Stomach (tissue), 19 donors: Measurements from ENCODE around the gene PRRG2. TPM values are rescaled to one million over a fixed set of nuclear protein-coding genes. Genes with fewer than 3 reads are reported as not detected.
A peak's percentile ranks its signal among the peaks of the same experiment; 100 is the strongest.

Experiments
- DNase-seq, 2 donors: peaks; one replicate each; pipeline versions ENCODE4 v3.0.0 to v3.0.0-alpha.2; 2013 to 2019
- H3K27ac ChIP-seq, 5 donors: fragments of 200-600 bp in 4 of 5; sonication (generic) in 4 of 5; one replicate each; pipeline ENCODE4 v1.5.1; 2013 to 2019; ENCODE audit warnings: mild to moderate bottlenecking in 1 of 5, moderate library complexity in 1 of 5
- H3K27me3 ChIP-seq, 3 donors: fragments of 200-600 bp; sonication (generic); one replicate each; pipeline ENCODE4 v1.5.1; 2017 to 2019; ENCODE audit warnings: mixed run types in 1 of 3
- H3K36me3 ChIP-seq, 4 donors: fragments of 200-600 bp; sonication (generic); 1 replicate in 3 of 4; 2 replicates in 1 of 4; pipeline ENCODE4 v1.5.1; 2016 to 2019
- H3K4me1 ChIP-seq, 4 donors: fragments of 200-600 bp; sonication (generic); one replicate each; pipeline ENCODE4 v1.5.1; 2016 to 2019
- H3K4me3 ChIP-seq, 4 donors: fragments of 200-600 bp; sonication (generic) in 3 of 4; one replicate each; pipeline ENCODE4 v1.5.1; 2016 to 2019; ENCODE audit warnings: mild to moderate bottlenecking in 1 of 4
- H3K9me3 ChIP-seq, 4 donors: fragments of 200-600 bp; sonication (generic); one replicate each; pipeline ENCODE4 v1.5.1; 2016 to 2019
- EP300 ChIP-seq: sonication (generic); formaldehyde crosslinking; IDR thresholded peaks from one replicate; pipeline ENCODE4 v1.6.1; 2017; ENCODE audit warnings: antibody characterized with exemption
- POLR2A ChIP-seq, 4 donors: fragments of 450-650 bp; IDR thresholded peaks; one replicate each; pipeline ENCODE4 v1.6.1; 2016; ENCODE audit warnings: antibody characterized with exemption in 4 of 4, control low read depth in 2 of 4, mild to moderate bottlenecking in 1 of 4, moderate library complexity in 1 of 4
- POLR2AphosphoS5 ChIP-seq, 3 donors: sonication (generic); formaldehyde crosslinking; IDR thresholded peaks; one replicate each; pipeline ENCODE4 v1.6.1; 2016; ENCODE audit warnings: antibody characterized with exemption in 3 of 3
- WGBS, 5 donors: extraction: QIAGEN DNeasy Blood & Tissue Kit in 3 of 5; methylation state at CpG; one replicate each; pipeline versions ENCODE4 v1.1.5 to v1.1.7; 2013 to 2018; 5-methylcytosine and 5-hydroxymethylcytosine counted together
- intact Hi-C: fragments of 100-400 bp; cut with DNase I; formaldehyde crosslinking; loops from one replicate; pipeline ENCODE4 v1.15.1; 2023; ENCODE audit warnings: low total_unique reads
- long read RNA-seq, 10 donors: transcript quantifications; one replicate each; lab custom pipeline, GENCODE V29; 2026
- polyA plus RNA-seq, 3 donors: library from polyadenylated mRNA; stranded (reverse); fragments of 200-250 nt; gene quantifications; one replicate each; pipeline ENCODE4 v1.2.3, GENCODE V29; 2013
- total RNA-seq, 5 donors: library from RNA; depleted of rRNA; stranded (reverse); fragments of >200 nt; gene quantifications; one replicate each; pipeline versions ENCODE4 v1.1.0 to v1.2.3, GENCODE V29; 2014 to 2016
- TF ChIP-seq, protein P1 (sequence below), 7 experiments: fragments of 450-650 bp in 4 of 7; fragments of 200-600 bp in 3 of 7; sonication (generic) in 3 of 7; IDR thresholded peaks; one replicate each; pipeline ENCODE4 v1.5.1; 2016 to 2019; ENCODE audit warnings: antibody characterized with exemption in 7 of 7, control low read depth in 2 of 7, mild to moderate bottlenecking in 1 of 7
- donor health status: healthy with polysubstance abuse.
- donor health status: Bipolar disorder and iron deficiency.
- donor health status: healthy.

Gene PRRG2
- 10 to 100 TPM in 1 of 5 donors, 1 to 10 TPM in 2, not detected in 2; 5.9 to 12.5 (median 10.0) TPM for total RNA-seq
- polyA plus RNA-seq: 10 to 100 TPM in 1 of 3 donors, 1 to 10 TPM in 2; 8.6 to 14.7 (median 9.0) TPM
- long read RNA-seq, donor 1, partial matches to known transcripts: 0 of 1 reads
- long read RNA-seq, donor 1, other reads (novel, unspliced or antisense): 0 of 1 reads
- long read RNA-seq, donor 2, partial matches to known transcripts: 0 of 1 reads
- long read RNA-seq, donor 2, other reads (novel, unspliced or antisense): 0 of 1 reads
- long read RNA-seq, donor 3: 0 reads
- long read RNA-seq, donor 4, partial matches to known transcripts: 0 of 1 reads
- long read RNA-seq, donor 4, other reads (novel, unspliced or antisense): 0 of 1 reads
- long read RNA-seq, donor 5, partial matches to known transcripts: 0 of 1 reads
- long read RNA-seq, donor 5, other reads (novel, unspliced or antisense): 0 of 1 reads
- long read RNA-seq, donor 6, partial matches to known transcripts: 0 of 3 reads
- long read RNA-seq, donor 6, other reads (novel, unspliced or antisense): 0 of 3 reads
- long read RNA-seq, donor 7, partial matches to known transcripts: 0 of 1 reads
- long read RNA-seq, donor 7, other reads (novel, unspliced or antisense): 0 of 1 reads
- long read RNA-seq, donor 8: 0 reads
- long read RNA-seq, donor 9: 0 reads
- long read RNA-seq, donor 10: 0 reads

- Histone ChIP-seq H3K9me3 (no peaks in the 10 kb centered on the region), H3K4me3 (peak within 1 kb of the TSS; percentile 66 to 81 (median 75)), H3K27me3 (no peaks in the 10 kb centered on the region), H3K4me1 (peaks cover 11 to 48% (median 29%) of the 10 kb centered on the region in 4 donors), H3K36me3 (peaks cover 0 to 6% (median 6%) of the 10 kb centered on the region in 4 donors), H3K27ac (peak within 1 kb of the TSS; percentile 76 to 88 (median 82))
- TF ChIP-seq POLR2AphosphoS5 (IDR thresholded peaks at IDR 0.05): peak in 1 of 3 donors; percentile 29
- no peak for TF ChIP-seq POLR2A (IDR thresholded peaks at IDR 0.05)
- 15 to 26% (median 22%) methylated on average over 15 of the region's 15 CpGs for whole genome bisulfite sequencing, 5 donors
- peak; percentile 73 to 81 for DNase-seq
- intact Hi-C loops: no loop called here
These were observed at the start of gene PRRG2 for GRCh38 chr19:49581007-49581508. Gene PRRG2 (plus strand): TSS chr19:49581316. CDS start chr19:49583220, 1,904 bp downstream.

DNA sequence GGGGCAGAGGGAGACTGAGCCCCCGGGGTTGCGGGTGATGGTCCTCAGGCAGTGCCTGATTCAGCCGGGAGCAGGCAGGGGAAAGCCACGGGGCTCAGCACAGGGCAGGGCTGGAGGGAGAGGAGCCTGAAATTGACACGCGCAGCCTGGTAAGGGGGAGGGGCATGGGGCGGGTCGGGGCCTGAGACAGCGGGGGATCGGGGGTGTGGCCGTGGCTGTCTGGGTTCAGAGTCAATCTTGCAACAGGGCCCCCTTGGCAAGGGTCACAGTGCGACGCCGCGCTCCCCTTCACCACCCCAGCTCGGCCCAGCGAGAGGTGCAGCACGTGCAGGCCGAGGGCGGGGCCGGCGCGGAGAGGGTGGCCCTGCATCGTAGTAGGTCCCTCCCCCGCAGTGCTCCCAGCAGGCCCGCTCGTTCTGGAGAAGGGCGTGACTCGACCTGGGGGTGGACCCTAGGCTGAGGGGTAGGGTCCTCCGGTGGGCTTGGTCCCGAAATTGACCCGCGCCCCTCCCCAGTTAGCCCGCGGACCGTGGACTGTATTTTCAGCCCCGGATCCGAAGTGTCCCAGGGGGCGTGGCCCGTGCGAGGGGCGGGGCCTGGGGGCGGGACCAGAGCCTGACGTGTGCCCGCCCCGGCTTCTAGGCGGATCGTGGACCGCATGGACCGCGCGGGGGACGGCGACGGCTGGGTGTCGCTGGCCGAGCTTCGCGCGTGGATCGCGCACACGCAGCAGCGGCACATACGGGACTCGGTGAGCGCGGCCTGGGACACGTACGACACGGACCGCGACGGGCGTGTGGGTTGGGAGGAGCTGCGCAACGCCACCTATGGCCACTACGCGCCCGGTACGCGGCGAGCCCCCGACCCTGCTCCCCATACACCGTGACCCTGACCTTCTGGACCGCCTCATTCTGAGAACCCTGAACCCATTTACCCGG lies 47.3 kb upstream of the PRRG2 start:
- intact Hi-C loops: no loop called here
- H3K27me3 ChIP-seq: no peaks in the 10 kb centered on the region
- no peaks in the 10 kb centered on the region for H3K9me3 ChIP-seq
- H3K27ac ChIP-seq: peak overlapping the region in 3 of 5 donors; percentile 20 to 59 (median 43)
- 3 to 9% (median 5%) methylated on average over 39 to 87 of the region's 87 CpGs for WGBS, 5 donors
- peak; percentile 82 to 93 for DNase-seq
- peaks cover 11 to 30% (median 16%) of the 10 kb centered on the region in 4 donors for H3K4me1 ChIP-seq
- H3K36me3 ChIP-seq: peaks cover 2 to 33% (median 20%) of the 10 kb centered on the region in 4 donors
- H3K4me3 ChIP-seq: peak overlapping the region; percentile 52 to 85 (median 63)
- TF ChIP-seq, protein P1, sequence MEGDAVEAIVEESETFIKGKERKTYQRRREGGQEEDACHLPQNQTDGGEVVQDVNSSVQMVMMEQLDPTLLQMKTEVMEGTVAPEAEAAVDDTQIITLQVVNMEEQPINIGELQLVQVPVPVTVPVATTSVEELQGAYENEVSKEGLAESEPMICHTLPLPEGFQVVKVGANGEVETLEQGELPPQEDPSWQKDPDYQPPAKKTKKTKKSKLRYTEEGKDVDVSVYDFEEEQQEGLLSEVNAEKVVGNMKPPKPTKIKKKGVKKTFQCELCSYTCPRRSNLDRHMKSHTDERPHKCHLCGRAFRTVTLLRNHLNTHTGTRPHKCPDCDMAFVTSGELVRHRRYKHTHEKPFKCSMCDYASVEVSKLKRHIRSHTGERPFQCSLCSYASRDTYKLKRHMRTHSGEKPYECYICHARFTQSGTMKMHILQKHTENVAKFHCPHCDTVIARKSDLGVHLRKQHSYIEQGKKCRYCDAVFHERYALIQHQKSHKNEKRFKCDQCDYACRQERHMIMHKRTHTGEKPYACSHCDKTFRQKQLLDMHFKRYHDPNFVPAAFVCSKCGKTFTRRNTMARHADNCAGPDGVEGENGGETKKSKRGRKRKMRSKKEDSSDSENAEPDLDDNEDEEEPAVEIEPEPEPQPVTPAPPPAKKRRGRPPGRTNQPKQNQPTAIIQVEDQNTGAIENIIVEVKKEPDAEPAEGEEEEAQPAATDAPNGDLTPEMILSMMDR (IDR thresholded peaks at IDR 0.05): peak in 5 of 7 experiments; percentile 20 to 30 (median 27)
- TF ChIP-seq POLR2AphosphoS5 (IDR thresholded peaks at IDR 0.05): no peak

GRCh38 chr19:49534632-49535385 lies 46.3 kb upstream of the PRRG2 start:
- DNase-seq: no peak
- Histone ChIP-seq H3K4me1 (peaks cover 11 to 24% (median 16%) of the 10 kb centered on the region in 4 donors), H3K9me3 (no peaks in the 10 kb centered on the region), H3K4me3 (peak overlapping the region in 2 of 4 donors; percentile 52 to 85), H3K27me3 (no peaks in the 10 kb centered on the region), H3K27ac (no peak overlapping the region), H3K36me3 (peaks cover 6 to 43% (median 29%) of the 10 kb centered on the region in 4 donors)
- intact Hi-C loops: no loop called here
- WGBS, 5 donors: 54 to 88% (median 79%) methylated on average over 8 of the region's 8 CpGs
- TF ChIP-seq, protein P1 (IDR thresholded peaks at IDR 0.05): no peak
- no peak for TF ChIP-seq POLR2A (IDR thresholded peaks at IDR 0.05)
- TF ChIP-seq EP300: no peak
- TF ChIP-seq POLR2AphosphoS5 (IDR thresholded peaks at IDR 0.05): no peak

- H3K9me3 ChIP-seq: no peaks in the 10 kb centered on the region
- TF ChIP-seq EP300: no peak
- no peak for TF ChIP-seq POLR2A (IDR thresholded peaks at IDR 0.05)
- no peak for TF ChIP-seq POLR2AphosphoS5 (IDR thresholded peaks at IDR 0.05)
- H3K4me3 ChIP-seq: no peak overlapping the region
- H3K36me3 ChIP-seq: peaks cover 6 to 54% (median 37%) of the 10 kb centered on the region in 4 donors
- no peak overlapping the region for H3K27ac ChIP-seq
- 87 to 96% (median 92%) methylated on average over 22 of the region's 22 CpGs for WGBS, 5 donors
- H3K4me1 ChIP-seq: peaks cover 11 to 24% (median 16%) of the 10 kb centered on the region in 4 donors
- H3K27me3 ChIP-seq: no peaks in the 10 kb centered on the region
- no peak for DNase-seq
- intact Hi-C loops: no loop called here
These were observed 44.1 kb upstream of the PRRG2 start for GRCh38 chr19:49536921-49537462.
